ENCODE measurements around the gene BRIP1. TPM values are rescaled to one million over a fixed set of nuclear protein-coding genes. Genes with fewer than 3 reads are reported as not detected.

The BRIP1 gene
- total and polyA plus RNA-seq, 10 of the 15 experiments (the other 5 are each of a cell fraction or from before 2014, with no cell fraction given): 4.0 to 24.2 (median 12.8) TPM

GRCh38 chr17:61662186-61662585, 201.1 kb downstream of the BRIP1 start:
- DNase-seq (ENCODE audit: low read depth, low spot score): no peak
- Histone ChIP-seq H4K20me1 (ENCODE audit: control insufficient read depth, insufficient read depth) (no peaks in the 10 kb centered on the region), H3K36me3 (ENCODE audit: control insufficient read depth in 2 of 2, insufficient read depth in 2 of 2, low read length in 1 of 2) (no peaks in the 10 kb centered on the region), H3K9me3 (replicated peaks; ENCODE audit: control insufficient read depth, insufficient read depth, low read length) (no peaks in the 10 kb centered on the region), H3K27ac (ENCODE audit: control insufficient read depth, insufficient read depth) (no peak overlapping the region), H3K4me3 (no peak overlapping the region), H3K79me2 (ENCODE audit: control insufficient read depth, insufficient read depth, low read length) (no peaks in the 10 kb centered on the region), H3K9ac (ENCODE audit: control insufficient read depth, insufficient read depth, low read length) (no peak overlapping the region), H2AFZ (ENCODE audit: control insufficient read depth, low read depth, low read length) (no peak overlapping the region), H3K4me2 (ENCODE audit: control insufficient read depth, insufficient read depth) (no peak overlapping the region), H3K27me3 (replicated peaks in 1 of 2; ENCODE audit: control insufficient read depth in 2 of 2, insufficient read depth in 2 of 2, low read length in 1 of 2) (no peaks in the 10 kb centered on the region), H3K4me1 (ENCODE audit: control insufficient read depth, insufficient read depth, low read length) (no peaks in the 10 kb centered on the region)
- ChIA-PET CTCF (no interaction called here), POLR2A (no interaction called here), SMC1A (ENCODE audit: uncharacterized antibody, unreplicated experiment) (interaction anchor here (1.3 to 1.4 kb wide), 2 partner anchors 11 to 174 kb away, joined by 3 to 5 read pairs; no protein-coding TSS in a partner anchor), RAD21 (ENCODE audit: unreplicated experiment) (no interaction called here)
- WGBS (ENCODE audit: insufficient coverage, insufficient replicate concordance, low lambda C conversion rate, missing lambda C conversion rate): 66% methylated on average over 5 of the region's 5 CpGs
- TF ChIP-seq CBX5 (IDR thresholded peaks at IDR 0.05; ENCODE audit: low read depth) (no peak), HDAC2 (IDR thresholded peaks at IDR 0.05) (no peak), SREBF1 (IDR thresholded peaks at IDR 0.05; ENCODE audit: low read length) (no peak), ZBTB11 (CRISPR knock-in tag; IDR thresholded peaks at IDR 0.05) (no peak), NRF1 (conservative IDR thresholded peaks at IDR 0.05; ENCODE audit: low read depth, low read length) (no peak), ETV6 (conservative IDR thresholded peaks at IDR 0.05 in 1 of 2, IDR thresholded peaks at IDR 0.05 in 1 of 2; ENCODE audit: borderline replicate concordance in 1 of 2, low read depth in 1 of 2) (peak in 1 of 2 experiments; percentile 3; a peak in 1 of 4 replicates), E4F1 (IDR thresholded peaks at IDR 0.05; ENCODE audit: borderline replicate concordance, partially characterized antibody) (no peak), SP1 (IDR thresholded peaks at IDR 0.05; ENCODE audit: low read depth, low read length) (no peak)
- in situ Hi-C loops (cut with MboI) (no loop called here), intact Hi-C loops (cut with micrococcal nuclease; ENCODE audit: unreplicated experiment) (no loop called here)
- no TSS peak for BruUV-seq (replicated peaks)
- FAIRE-seq: no peak
- ATAC-seq: no peak
